Activated naive CD8-positive, alpha-beta T cell treated with anti-CD3 and anti-CD28 coated beads for 36 hours (primary cell): Measurements from ENCODE around the gene OLFML3. TPM values are rescaled to one million over a fixed set of nuclear protein-coding genes. Genes with fewer than 3 reads are reported as not detected.

Experiments used
- DNase-seq: peaks from one replicate; pipeline ENCODE4 v3.0.0; 2021
- H3K27ac Mint-ChIP-seq: one replicate; pipeline ENCODE4 v1.8.0; 2022; ENCODE audit warnings: mild to moderate bottlenecking, moderate library complexity, mixed read lengths
- H3K27me3 Mint-ChIP-seq: one replicate; pipeline ENCODE4 v1.8.0; 2022; ENCODE audit warnings: mild to moderate bottlenecking, mixed read lengths
- H3K36me3 Mint-ChIP-seq: one replicate; pipeline ENCODE4 v1.8.0; 2021; ENCODE audit warnings: mild to moderate bottlenecking, mixed read lengths
- H3K4me1 Mint-ChIP-seq: one replicate; pipeline ENCODE4 v1.8.0; 2021; ENCODE audit warnings: mixed read lengths
- H3K4me3 Mint-ChIP-seq: one replicate; pipeline ENCODE4 v1.8.0; 2022; ENCODE audit warnings: mild to moderate bottlenecking, moderate library complexity, mixed read lengths
- H3K9me3 Mint-ChIP-seq: one replicate; pipeline ENCODE4 v1.8.0; 2022; ENCODE audit warnings: mixed read lengths
- total RNA-seq, 2 experiments: library from RNA; stranded (reverse); gene quantifications; one replicate each; pipeline ENCODE4 v1.2.3, GENCODE V29; 2021

OLFML3 gene
- total RNA-seq, 2 experiments from 2014 or later: 0.20 TPM; not detected in 1

DNA sequence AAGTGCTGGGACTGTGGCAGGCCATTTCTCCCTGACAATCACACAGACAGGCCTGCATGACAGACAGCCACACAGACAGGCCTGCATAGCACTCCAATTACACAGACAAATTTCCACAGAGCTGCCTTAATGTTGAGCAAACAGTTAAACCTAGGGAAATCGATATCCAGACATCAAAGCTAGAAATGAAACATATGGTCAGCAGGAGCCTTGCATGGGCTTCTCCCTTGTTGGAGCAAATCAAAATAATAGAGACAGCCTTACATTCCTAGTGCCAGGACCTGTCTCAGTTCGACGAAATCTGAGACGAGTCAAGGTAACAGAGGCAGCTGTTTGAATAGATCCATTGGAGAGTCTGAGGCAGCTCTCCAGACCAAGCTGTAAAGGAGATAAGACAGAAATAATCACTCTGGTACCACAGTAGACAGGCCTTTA lies 42.4 kb downstream of the OLFML3 start:
- no peaks in the 10 kb centered on the region for H3K9me3 Mint-ChIP-seq
- H3K4me3 Mint-ChIP-seq: no peak overlapping the region
- DNase-seq: no peak
- no peaks in the 10 kb centered on the region for H3K4me1 Mint-ChIP-seq
- H3K36me3 Mint-ChIP-seq: no peaks in the 10 kb centered on the region
- no peak overlapping the region for H3K27ac Mint-ChIP-seq
- H3K27me3 Mint-ChIP-seq: no peaks in the 10 kb centered on the region

DNA sequence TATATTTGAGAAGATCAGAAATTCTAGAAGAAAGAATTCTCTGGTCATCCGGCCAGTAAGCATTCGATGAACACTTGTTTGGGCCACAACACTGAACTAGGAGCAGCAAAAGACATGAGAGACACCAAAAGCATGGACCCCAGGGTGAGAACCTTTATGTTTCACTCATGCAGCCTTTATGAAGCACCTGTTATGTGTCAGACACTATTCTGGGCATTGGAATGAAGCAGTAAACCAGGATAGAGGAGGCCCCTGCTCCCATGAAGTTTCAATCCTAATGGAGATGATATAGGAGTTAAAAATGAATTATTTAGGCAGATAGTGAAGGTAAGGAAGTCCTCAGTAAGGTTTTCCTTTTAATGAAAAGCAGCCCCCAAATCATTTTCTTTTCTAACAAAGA lies 43.6 kb downstream of the OLFML3 start:
- H3K9me3 Mint-ChIP-seq: no peaks in the 10 kb centered on the region
- no peaks in the 10 kb centered on the region for H3K4me1 Mint-ChIP-seq
- H3K27me3 Mint-ChIP-seq: no peaks in the 10 kb centered on the region
- no peak for DNase-seq
- H3K27ac Mint-ChIP-seq: no peak overlapping the region
- no peak overlapping the region for H3K4me3 Mint-ChIP-seq
- no peaks in the 10 kb centered on the region for H3K36me3 Mint-ChIP-seq

DNA sequence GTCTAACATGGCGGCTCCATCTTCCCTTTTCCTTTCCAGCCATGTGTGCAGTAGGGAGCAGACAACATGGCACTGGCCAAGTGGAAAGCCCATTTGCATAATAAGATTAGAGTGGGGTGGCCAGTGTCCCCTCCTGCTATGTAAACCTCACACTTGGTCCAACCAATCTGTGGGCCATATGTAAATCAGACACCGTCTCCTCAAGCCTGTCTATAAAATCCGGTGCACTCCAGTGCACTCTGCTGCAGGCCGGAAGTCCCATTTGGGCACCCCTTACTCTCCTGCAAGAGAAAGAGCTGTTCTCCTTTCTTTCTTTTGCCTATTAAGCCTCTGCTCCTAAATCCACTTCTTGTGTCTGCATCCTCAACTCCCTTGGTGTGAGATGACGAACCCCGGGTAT lies 44.1 kb downstream of the OLFML3 start:
- no peak overlapping the region for H3K27ac Mint-ChIP-seq
- no peaks in the 10 kb centered on the region for H3K36me3 Mint-ChIP-seq
- no peak overlapping the region for H3K4me3 Mint-ChIP-seq
- DNase-seq: no peak
- H3K9me3 Mint-ChIP-seq: no peaks in the 10 kb centered on the region
- H3K4me1 Mint-ChIP-seq: no peaks in the 10 kb centered on the region
- no peaks in the 10 kb centered on the region for H3K27me3 Mint-ChIP-seq

DNA sequence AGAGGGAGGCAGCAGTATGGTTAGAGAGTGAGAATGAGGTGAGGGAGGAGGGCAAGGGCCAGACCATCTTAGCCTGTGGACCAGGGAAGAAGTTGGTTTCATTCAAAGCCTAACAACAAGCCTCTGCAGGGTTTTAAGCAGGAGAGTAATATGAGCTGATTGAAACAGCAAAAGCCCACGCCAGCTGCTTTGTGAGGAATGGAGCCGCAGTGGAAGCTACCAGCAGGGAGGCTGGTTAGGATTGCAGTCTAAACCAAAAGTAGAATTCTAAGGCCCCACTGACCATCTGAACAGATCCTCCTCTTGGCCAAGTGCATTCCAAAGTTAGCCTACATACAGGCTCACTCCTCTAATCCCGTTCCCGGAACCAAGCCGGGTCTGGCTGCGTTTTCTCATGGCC lies 44.8 kb downstream of the OLFML3 start:
- H3K36me3 Mint-ChIP-seq: no peaks in the 10 kb centered on the region
- H3K4me1 Mint-ChIP-seq: no peaks in the 10 kb centered on the region
- no peak overlapping the region for H3K4me3 Mint-ChIP-seq
- no peak overlapping the region for H3K27ac Mint-ChIP-seq
- DNase-seq: no peak
- no peaks in the 10 kb centered on the region for H3K27me3 Mint-ChIP-seq
- H3K9me3 Mint-ChIP-seq: no peaks in the 10 kb centered on the region

DNA sequence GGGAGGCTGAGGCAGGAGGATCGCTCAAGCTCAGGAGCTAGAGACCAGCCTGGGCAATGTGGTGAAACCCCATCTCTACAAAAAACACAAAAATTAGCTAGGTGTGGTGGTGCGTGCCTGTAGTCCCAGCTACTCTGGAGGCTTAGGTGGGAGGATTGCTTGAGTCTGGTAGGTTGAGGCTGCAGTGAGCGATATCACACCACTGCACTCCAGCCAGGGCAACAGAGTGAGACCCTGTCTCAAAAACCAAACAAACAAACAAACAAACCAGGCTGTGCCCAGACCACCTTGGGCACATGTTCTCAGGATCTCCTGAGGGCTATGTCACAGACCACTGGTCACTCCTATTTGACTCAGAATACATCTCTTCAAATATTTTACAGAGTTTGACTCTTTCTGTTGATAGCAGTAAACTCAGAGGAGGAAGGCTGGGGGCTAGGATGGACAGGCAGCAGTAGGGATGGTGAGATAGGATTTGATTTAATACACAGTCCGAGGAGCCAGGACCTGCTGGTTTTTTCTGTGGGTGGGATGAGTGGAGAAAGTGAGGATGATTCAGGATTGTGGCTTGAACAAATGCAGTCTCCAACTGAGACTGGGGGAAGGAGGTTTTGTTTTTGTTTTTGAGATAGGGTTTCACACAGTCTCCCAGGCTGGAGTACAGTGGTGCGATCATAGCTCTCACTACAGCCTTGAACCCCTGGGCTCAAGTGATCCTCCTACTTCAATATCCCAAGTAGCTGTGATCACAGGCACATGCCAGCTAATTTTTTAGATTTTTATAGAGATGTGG lies 46.5 kb downstream of the OLFML3 start:
- Mint-ChIP-seq H3K27ac (no peak overlapping the region), H3K4me3 (no peak overlapping the region), H3K27me3 (no peaks in the 10 kb centered on the region), H3K9me3 (no peaks in the 10 kb centered on the region), H3K36me3 (no peaks in the 10 kb centered on the region), H3K4me1 (no peaks in the 10 kb centered on the region)
- no peak for DNase-seq

DNA sequence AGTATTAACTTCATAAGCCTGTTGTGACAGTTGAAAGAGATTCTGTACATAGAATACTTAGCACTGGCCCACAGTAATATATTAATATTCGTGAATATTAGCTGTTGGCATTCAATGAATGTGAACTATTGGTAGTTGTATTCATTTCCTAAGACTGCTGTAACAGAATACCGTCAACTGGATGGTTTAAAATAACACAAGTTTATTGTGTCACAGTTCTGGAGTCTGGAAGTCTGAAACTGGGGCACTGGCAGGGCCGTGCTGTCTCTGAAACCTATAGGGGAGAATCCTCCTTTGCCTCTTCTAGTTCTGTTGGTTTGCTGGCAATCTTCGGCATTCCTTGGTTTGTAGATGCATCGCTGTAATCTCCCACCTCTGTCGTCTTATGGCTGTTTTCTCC lies 47.5 kb downstream of the OLFML3 start:
- no peak overlapping the region for H3K27ac Mint-ChIP-seq
- H3K4me3 Mint-ChIP-seq: no peak overlapping the region
- H3K4me1 Mint-ChIP-seq: no peaks in the 10 kb centered on the region
- H3K36me3 Mint-ChIP-seq: no peaks in the 10 kb centered on the region
- no peak for DNase-seq
- H3K27me3 Mint-ChIP-seq: no peaks in the 10 kb centered on the region
- no peaks in the 10 kb centered on the region for H3K9me3 Mint-ChIP-seq

Other genes starting within 250 kb of the OLFML3 start
- gene PHTF1, start 220.0 kb upstream of the OLFML3 start, total RNA-seq: 10 to 100 TPM; 14.5 to 17.2 TPM
- gene RSBN1, start 167.0 kb upstream of the OLFML3 start, total RNA-seq: 10 to 100 TPM; 15.4 to 16.3 TPM
- 10 to 100 TPM; 67.9 to 68.4 TPM for gene PTPN22, start 107.8 kb upstream of the OLFML3 start, total RNA-seq
- gene BCL2L15, start 91.9 kb upstream of the OLFML3 start, total RNA-seq: 1 to 10 TPM in 1 of 2 experiments, under 1 TPM in 1; 0.88 to 2.2 TPM
- gene AP4B1, start 74.7 kb upstream of the OLFML3 start, total RNA-seq: 10 to 100 TPM; 36.8 to 37.7 TPM
- 10 to 100 TPM; 25.2 to 26.5 TPM for gene DCLRE1B, start 74.1 kb upstream of the OLFML3 start, total RNA-seq
- 10 to 100 TPM; 41.1 to 45.7 TPM for gene HIPK1, start 50.1 kb upstream of the OLFML3 start, total RNA-seq
- gene SYT6, start 174.4 kb downstream of the OLFML3 start, total RNA-seq: not detected